Measurements from ENCODE around the gene PIEZO2.

Gene PIEZO2

GRCh38 chr18:11047817-11048216 is 101.6 kb downstream of the PIEZO2 start:
- Histone ChIP-seq H3K79me2 (ENCODE audit: insufficient read depth, low read length) (no peaks in the 10 kb centered on the region), H3K9ac (ENCODE audit: low read depth, low read length, poor library complexity, severe bottlenecking) (no peak overlapping the region), H4K20me1 (ENCODE audit: insufficient read depth, low read length, poor library complexity, severe bottlenecking) (no peaks in the 10 kb centered on the region), H2AFZ (ENCODE audit: low read length) (no peak overlapping the region), H3K9me2 (replicated peaks; ENCODE audit: low read depth, low read length) (no peaks in the 10 kb centered on the region), H3K4me3 (ENCODE audit: low read length, poor library complexity, severe bottlenecking) (no peak overlapping the region), H3K4me2 (ENCODE audit: low read depth, low read length, poor library complexity, severe bottlenecking) (no peak overlapping the region), H3K36me3 (ENCODE audit: insufficient read depth, low read length) (no peaks in the 10 kb centered on the region), H3F3A (ENCODE audit: low read depth) (no peaks in the 10 kb centered on the region), H3K4me1 (ENCODE audit: insufficient read depth, low read length, poor library complexity, severe bottlenecking) (no peaks in the 10 kb centered on the region), H3K27me3 (ENCODE audit: insufficient read depth, low read length, poor library complexity, severe bottlenecking) (no peaks in the 10 kb centered on the region), H3K9me3 (ENCODE audit: insufficient read depth, low read depth, low read length) (no peaks in the 10 kb centered on the region)
- TF ChIP-seq, protein P1, sequence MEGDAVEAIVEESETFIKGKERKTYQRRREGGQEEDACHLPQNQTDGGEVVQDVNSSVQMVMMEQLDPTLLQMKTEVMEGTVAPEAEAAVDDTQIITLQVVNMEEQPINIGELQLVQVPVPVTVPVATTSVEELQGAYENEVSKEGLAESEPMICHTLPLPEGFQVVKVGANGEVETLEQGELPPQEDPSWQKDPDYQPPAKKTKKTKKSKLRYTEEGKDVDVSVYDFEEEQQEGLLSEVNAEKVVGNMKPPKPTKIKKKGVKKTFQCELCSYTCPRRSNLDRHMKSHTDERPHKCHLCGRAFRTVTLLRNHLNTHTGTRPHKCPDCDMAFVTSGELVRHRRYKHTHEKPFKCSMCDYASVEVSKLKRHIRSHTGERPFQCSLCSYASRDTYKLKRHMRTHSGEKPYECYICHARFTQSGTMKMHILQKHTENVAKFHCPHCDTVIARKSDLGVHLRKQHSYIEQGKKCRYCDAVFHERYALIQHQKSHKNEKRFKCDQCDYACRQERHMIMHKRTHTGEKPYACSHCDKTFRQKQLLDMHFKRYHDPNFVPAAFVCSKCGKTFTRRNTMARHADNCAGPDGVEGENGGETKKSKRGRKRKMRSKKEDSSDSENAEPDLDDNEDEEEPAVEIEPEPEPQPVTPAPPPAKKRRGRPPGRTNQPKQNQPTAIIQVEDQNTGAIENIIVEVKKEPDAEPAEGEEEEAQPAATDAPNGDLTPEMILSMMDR (conservative IDR thresholded peaks at IDR 0.05; ENCODE audit: low read length), result no peak
- TF ChIP-seq EZH2phosphoT487 (IDR thresholded peaks at IDR 0.05; ENCODE audit: borderline replicate concordance), result no peak

DNA sequence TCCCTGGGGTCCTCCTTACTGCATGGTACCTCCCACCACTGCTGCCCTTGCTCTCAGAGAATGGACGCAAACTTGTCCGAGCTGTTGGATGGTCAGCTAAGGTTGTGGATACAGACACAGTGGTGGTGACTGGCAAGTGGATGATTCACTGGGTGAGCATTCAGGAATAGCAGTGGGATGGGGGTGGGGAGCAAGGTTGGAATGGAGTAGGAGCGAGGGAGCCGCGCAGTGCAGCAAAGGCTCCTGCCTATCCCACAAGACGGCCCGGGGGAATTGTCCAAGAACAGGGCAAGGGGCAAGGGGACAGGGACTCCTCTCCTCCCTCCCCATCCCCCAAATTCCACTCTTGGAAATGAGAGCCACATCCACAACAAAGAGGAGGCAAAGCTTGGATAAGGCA is 102.2 kb downstream of the PIEZO2 start:
- no peaks in the 10 kb centered on the region for H3K27me3 ChIP-seq (ENCODE audit: insufficient read depth, low read length, poor library complexity, severe bottlenecking)
- no peaks in the 10 kb centered on the region for H4K20me1 ChIP-seq (ENCODE audit: insufficient read depth, low read length, poor library complexity, severe bottlenecking)
- H3K36me3 ChIP-seq (ENCODE audit: insufficient read depth, low read length), result no peaks in the 10 kb centered on the region
- H3K9ac ChIP-seq (ENCODE audit: low read depth, low read length, poor library complexity, severe bottlenecking), result no peak overlapping the region
- H3K79me2 ChIP-seq (ENCODE audit: insufficient read depth, low read length), result no peaks in the 10 kb centered on the region
- no peaks in the 10 kb centered on the region for H3K4me1 ChIP-seq (ENCODE audit: insufficient read depth, low read length, poor library complexity, severe bottlenecking)
- H3F3A ChIP-seq (ENCODE audit: low read depth), result no peaks in the 10 kb centered on the region
- no peak overlapping the region for H3K4me3 ChIP-seq (ENCODE audit: low read length, poor library complexity, severe bottlenecking)
- TF ChIP-seq, protein P1 (conservative IDR thresholded peaks at IDR 0.05; ENCODE audit: low read length), result no peak
- no peak for TF ChIP-seq EZH2phosphoT487 (IDR thresholded peaks at IDR 0.05; ENCODE audit: borderline replicate concordance)
- H2AFZ ChIP-seq (ENCODE audit: low read length), result no peak overlapping the region
- no peaks in the 10 kb centered on the region for H3K9me3 ChIP-seq (ENCODE audit: insufficient read depth, low read depth, low read length)
- no peaks in the 10 kb centered on the region for H3K9me2 ChIP-seq (replicated peaks; ENCODE audit: low read depth, low read length)
- H3K4me2 ChIP-seq (ENCODE audit: low read depth, low read length, poor library complexity, severe bottlenecking), result no peak overlapping the region

- H3K9me3 ChIP-seq (ENCODE audit: insufficient read depth, low read depth, low read length), result no peaks in the 10 kb centered on the region
- no peaks in the 10 kb centered on the region for H3K9me2 ChIP-seq (replicated peaks; ENCODE audit: low read depth, low read length)
- no peaks in the 10 kb centered on the region for H3F3A ChIP-seq (ENCODE audit: low read depth)
- TF ChIP-seq, protein P1 (conservative IDR thresholded peaks at IDR 0.05; ENCODE audit: low read length), result no peak
- TF ChIP-seq EZH2phosphoT487 (IDR thresholded peaks at IDR 0.05; ENCODE audit: borderline replicate concordance), result no peak
- no peaks in the 10 kb centered on the region for H3K27me3 ChIP-seq (ENCODE audit: insufficient read depth, low read length, poor library complexity, severe bottlenecking)
- no peaks in the 10 kb centered on the region for H3K36me3 ChIP-seq (ENCODE audit: insufficient read depth, low read length)
- no peak overlapping the region for H3K4me3 ChIP-seq (ENCODE audit: low read length, poor library complexity, severe bottlenecking)
- H3K4me2 ChIP-seq (ENCODE audit: low read depth, low read length, poor library complexity, severe bottlenecking), result no peak overlapping the region
- H2AFZ ChIP-seq (ENCODE audit: low read length), result no peak overlapping the region
- no peaks in the 10 kb centered on the region for H4K20me1 ChIP-seq (ENCODE audit: insufficient read depth, low read length, poor library complexity, severe bottlenecking)
- H3K4me1 ChIP-seq (ENCODE audit: insufficient read depth, low read length, poor library complexity, severe bottlenecking), result no peaks in the 10 kb centered on the region
- H3K79me2 ChIP-seq (ENCODE audit: insufficient read depth, low read length), result no peaks in the 10 kb centered on the region
- no peak overlapping the region for H3K9ac ChIP-seq (ENCODE audit: low read depth, low read length, poor library complexity, severe bottlenecking)
These were observed 103.2 kb downstream of the PIEZO2 start for GRCh38 chr18:11046140-11046539.
